Left renal pelvis (tissue), 4 donors: ENCODE measurements around the gene TBC1D20. TPM values are rescaled to one million over a fixed set of nuclear protein-coding genes. Genes with fewer than 3 reads are reported as not detected.

Source experiments
- polyA plus RNA-seq, 4 donors: library from polyadenylated mRNA; unstranded; fragments of 120-200 nt; gene quantifications; one replicate each; pipeline ENCODE4 v1.2.1, GENCODE V29; 2013; ENCODE audit not compliant: insufficient read length in 4 of 4

TBC1D20 gene
- polyA plus RNA-seq, 4 donors, result 31.1 to 37.0 (median 34.4) TPM

Other genes starting within 250 kb of the TBC1D20 start
- not detected for gene DEFB129, start 235.3 kb downstream of the TBC1D20 start, polyA plus RNA-seq
- not detected for gene DEFB132, start 204.8 kb downstream of the TBC1D20 start, polyA plus RNA-seq
- gene C20orf96, start 171.8 kb downstream of the TBC1D20 start, polyA plus RNA-seq, result 10 to 100 TPM; 32.8 to 42.9 (median 36.7) TPM
- gene ZCCHC3, start 165.0 kb downstream of the TBC1D20 start, polyA plus RNA-seq, result 10 to 100 TPM; 47.1 to 54.6 (median 49.7) TPM
- gene SOX12, start 137.0 kb downstream of the TBC1D20 start, polyA plus RNA-seq, result 10 to 100 TPM; 23.2 to 43.6 (median 28.6) TPM
- 10 to 100 TPM; 39.5 to 52.2 (median 46.3) TPM for gene NRSN2, start 115.4 kb downstream of the TBC1D20 start, polyA plus RNA-seq
- gene TRIB3, start 81.8 kb downstream of the TBC1D20 start, polyA plus RNA-seq, result 1 to 10 TPM; 2.1 to 4.3 (median 3.7) TPM
- gene RBCK1, start 54.2 kb downstream of the TBC1D20 start, polyA plus RNA-seq, result 100 to 1,000 TPM in 1 of 4 donors, 10 to 100 TPM in 3; 67.9 to 109 (median 84.3) TPM
- gene CSNK2A1, start 81.3 kb upstream of the TBC1D20 start, polyA plus RNA-seq, result 100 to 1,000 TPM; 111 to 158 (median 146) TPM
- 1 to 10 TPM; 1.3 to 1.7 (median 1.4) TPM for gene TCF15, start 147.8 kb upstream of the TBC1D20 start, polyA plus RNA-seq
- 10 to 100 TPM; 11.0 to 31.1 (median 12.6) TPM for gene SRXN1, start 190.7 kb upstream of the TBC1D20 start, polyA plus RNA-seq
- under 1 TPM in 1 of 4 donors, not detected in 3; 0.06 TPM for gene SCRT2, start 213.3 kb upstream of the TBC1D20 start, polyA plus RNA-seq